A549 (cell line): Measurements from ENCODE around the gene LYPLA2. TPM values are rescaled to one million over a fixed set of nuclear protein-coding genes. Genes with fewer than 3 reads are reported as not detected.
"Not testable (repeated sequence)": the region's sequence is repeated elsewhere in the genome, so short reads cannot be mapped to it uniquely, and the experiment has no call there.

Experiments
- ATAC-seq, 2 experiments: fragments of 200-7000 bp in 1 of 2; fragments of >200 bp in 1 of 2; cut with Nextera tagmentation in 1 of 2; cut with Tn5 transposase in 1 of 2; 3 replicates each; pipeline versions ENCODE4 v1.8.0 to v1.9.1; 2018 to 2020; ENCODE audit warnings: mild to moderate bottlenecking in 1 of 2, moderate library complexity in 1 of 2
- CTCF ChIA-PET: fragments of 300-600 bp; sonication (Branson Sonifier 250); formaldehyde crosslinking; extraction: SDS; loops from one replicate; lab custom pipeline; 2021; ENCODE audit warnings: antibody characterized with exemption, inconsistent platforms; lab: Yijun Ruan, JAX
- POLR2A ChIA-PET: fragments of 350-600 bp; formaldehyde crosslinking; extraction: SDS; loops from one replicate; lab custom pipeline; 2021; ENCODE audit warnings: antibody characterized with exemption, inconsistent platforms; lab: Yijun Ruan, JAX
- DNase-seq, 2 experiments: peaks; one replicate each; pipeline versions ENCODE4 v3.0.0 to v3.0.0-alpha.2; 2011 to 2016; ENCODE audit warnings: low read depth in 1 of 2, low spot score in 1 of 2
- FAIRE-seq: peaks from 2 replicates; lab custom pipeline; 2011; peaks lifted over from hg19 to GRCh38; lab: Jason Lieb, UNC
- H3K27ac ChIP-seq, 2 experiments: fragments of >200 bp; sonication (Bioruptor Twin); formaldehyde crosslinking; 3 replicates each; pipeline ENCODE4 v1.5.1; 2016 to 2017
- H3K4me1 ChIP-seq: fragments of >200 bp; sonication (Bioruptor Twin); formaldehyde crosslinking; 3 replicates; pipeline ENCODE4 v1.6.1; 2016
- H3K4me2 ChIP-seq: fragments of >200 bp; sonication (Bioruptor Twin); formaldehyde crosslinking; 3 replicates; pipeline ENCODE4 v1.6.1; 2016
- H3K4me3 ChIP-seq: fragments of >200 bp; sonication (Bioruptor Twin); formaldehyde crosslinking; 3 replicates; pipeline ENCODE4 v1.5.1; 2016
- H3K9me3 ChIP-seq: fragments of >200 bp; sonication (Bioruptor Twin); formaldehyde crosslinking; 3 replicates; pipeline ENCODE4 v1.6.1; 2016
- JUN ChIP-seq, 2 experiments: fragments of >200 bp; sonication (Bioruptor Twin); formaldehyde crosslinking; IDR thresholded peaks; 2 replicates in 1 of 2; 3 replicates in 1 of 2; pipeline ENCODE4 v1.6.1; 2016 to 2017
- JUNB ChIP-seq: fragments of >200 bp; sonication (Bioruptor Twin); formaldehyde crosslinking; IDR thresholded peaks from 2 replicates; pipeline ENCODE4 v1.6.1; 2016
- POLR2A ChIP-seq: IDR thresholded peaks from 2 replicates; pipeline ENCODE4 v1.6.1; 2012; ENCODE audit warnings: mild to moderate bottlenecking, low read length
- RCOR1 ChIP-seq: fragments of 150-350 bp; IDR thresholded peaks from 2 replicates; pipeline ENCODE4 v1.6.1; 2014; ENCODE audit warnings: antibody characterized with exemption, low read length, low read depth
- WGBS: methylation state at CpG from one replicate; pipeline ENCODE4 v1.1.6; 2017; ENCODE audit errors: missing lambda C conversion rate; 5-methylcytosine and 5-hydroxymethylcytosine counted together
- polyA plus RNA-seq, 4 experiments: library from polyadenylated mRNA; depleted of rRNA in 3 of 4; stranded (reverse); fragments of >200 nt; fragmentation: RNase III in 1 of 4; extraction: RNeasy Plus Mini Kit Qiagen cat#74134 plus additional on column Dnase treatment in 1 of 4; gene quantifications; 2 replicates in 3 of 4; 3 replicates in 1 of 4; pipeline ENCODE4 v1.2.3, GENCODE V29; 2011 to 2017
- TF ChIP-seq, protein P1 (sequence below): fragments of 450-650 bp; IDR thresholded peaks from 2 replicates; pipeline ENCODE4 v1.6.1; 2014; ENCODE audit warnings: antibody characterized with exemption
- TF ChIP-seq, protein P2 (sequence below): fragments of 250-450 bp; sonication (Bioruptor Pico); IDR thresholded peaks from 2 replicates; pipeline ENCODE4 v1.5.0; 2021; ENCODE audit warnings: mild to moderate bottlenecking, moderate library complexity, borderline replicate concordance
- TF ChIP-seq, protein P3 (sequence below): fragments of >200 bp; sonication (Bioruptor Twin); formaldehyde crosslinking; IDR thresholded peaks from 3 replicates; pipeline ENCODE4 v1.6.1; 2016

LYPLA2 gene
- polyA plus RNA-seq, 2 of the 4 experiments (the other 2 are of a cell fraction) = 17.8 to 49.2 TPM

DNA sequence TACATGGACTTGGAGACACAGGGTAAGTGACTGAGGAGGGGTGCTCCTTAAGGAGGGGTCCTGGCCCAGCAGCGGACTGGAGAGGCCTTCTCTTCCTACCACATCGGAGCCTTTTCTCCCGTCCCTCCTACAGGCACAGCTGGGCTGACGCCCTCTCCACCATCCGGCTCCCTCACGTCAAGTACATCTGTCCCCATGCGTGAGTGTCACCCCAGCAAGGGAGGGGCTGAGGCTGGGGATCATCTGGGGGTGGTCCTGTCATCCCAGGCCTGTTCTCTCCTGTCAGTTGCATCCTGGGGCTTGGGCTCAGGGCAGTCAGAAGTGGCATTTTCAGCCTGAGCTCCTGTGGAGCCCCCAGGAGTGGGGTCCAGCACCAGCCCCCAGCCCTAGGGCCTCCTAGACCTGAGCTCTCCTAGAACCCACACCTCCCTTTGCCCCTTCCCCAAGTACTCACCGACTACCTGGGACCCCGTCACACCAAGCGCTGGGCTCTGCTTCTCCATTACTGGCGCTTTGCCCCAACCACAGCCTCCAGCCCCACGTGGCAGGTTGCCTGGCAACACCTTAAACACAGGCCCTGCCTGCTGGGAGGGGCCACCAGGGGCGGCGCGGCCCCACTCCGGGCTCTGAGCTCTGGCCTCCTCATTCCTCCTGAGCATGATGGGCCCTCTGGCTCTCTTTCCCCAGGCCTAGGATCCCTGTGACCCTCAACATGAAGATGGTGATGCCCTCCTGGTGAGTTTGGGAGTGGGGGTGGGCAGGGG lies 2.3 kb downstream of the LYPLA2 start:
- peak overlapping the region in 1 of 2 experiments; percentile 98; a peak in 2 of 6 replicates for H3K27ac ChIP-seq
- WGBS = 83% methylated on average over 10 of the region's 16 CpGs
- H3K4me2 ChIP-seq = peak overlapping the region; percentile 97; the same call in 2 of the 3 replicates
- FAIRE-seq (no peak), ATAC-seq (peak in 1 of 2 experiments; percentile 9; a peak in 2 of 6 replicates), DNase-seq (peak in 1 of 2 experiments; percentile 35)
- TF ChIP-seq, protein P1, sequence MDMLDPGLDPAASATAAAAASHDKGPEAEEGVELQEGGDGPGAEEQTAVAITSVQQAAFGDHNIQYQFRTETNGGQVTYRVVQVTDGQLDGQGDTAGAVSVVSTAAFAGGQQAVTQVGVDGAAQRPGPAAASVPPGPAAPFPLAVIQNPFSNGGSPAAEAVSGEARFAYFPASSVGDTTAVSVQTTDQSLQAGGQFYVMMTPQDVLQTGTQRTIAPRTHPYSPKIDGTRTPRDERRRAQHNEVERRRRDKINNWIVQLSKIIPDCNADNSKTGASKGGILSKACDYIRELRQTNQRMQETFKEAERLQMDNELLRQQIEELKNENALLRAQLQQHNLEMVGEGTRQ = peak; percentile 44
- TF ChIP-seq POLR2A = no peak
- H3K4me3 ChIP-seq = no peak overlapping the region
- ChIA-PET POLR2A (no interaction called here), CTCF (interaction anchor here (1.3 to 1.5 kb wide), 2 partner anchors 22 to 61 kb away, joined by 9 to 11 read pairs; no protein-coding TSS in a partner anchor)
- H3K9me3 ChIP-seq = no peaks in the 10 kb centered on the region
- peaks cover 40% of the 10 kb centered on the region for H3K4me1 ChIP-seq

DNA sequence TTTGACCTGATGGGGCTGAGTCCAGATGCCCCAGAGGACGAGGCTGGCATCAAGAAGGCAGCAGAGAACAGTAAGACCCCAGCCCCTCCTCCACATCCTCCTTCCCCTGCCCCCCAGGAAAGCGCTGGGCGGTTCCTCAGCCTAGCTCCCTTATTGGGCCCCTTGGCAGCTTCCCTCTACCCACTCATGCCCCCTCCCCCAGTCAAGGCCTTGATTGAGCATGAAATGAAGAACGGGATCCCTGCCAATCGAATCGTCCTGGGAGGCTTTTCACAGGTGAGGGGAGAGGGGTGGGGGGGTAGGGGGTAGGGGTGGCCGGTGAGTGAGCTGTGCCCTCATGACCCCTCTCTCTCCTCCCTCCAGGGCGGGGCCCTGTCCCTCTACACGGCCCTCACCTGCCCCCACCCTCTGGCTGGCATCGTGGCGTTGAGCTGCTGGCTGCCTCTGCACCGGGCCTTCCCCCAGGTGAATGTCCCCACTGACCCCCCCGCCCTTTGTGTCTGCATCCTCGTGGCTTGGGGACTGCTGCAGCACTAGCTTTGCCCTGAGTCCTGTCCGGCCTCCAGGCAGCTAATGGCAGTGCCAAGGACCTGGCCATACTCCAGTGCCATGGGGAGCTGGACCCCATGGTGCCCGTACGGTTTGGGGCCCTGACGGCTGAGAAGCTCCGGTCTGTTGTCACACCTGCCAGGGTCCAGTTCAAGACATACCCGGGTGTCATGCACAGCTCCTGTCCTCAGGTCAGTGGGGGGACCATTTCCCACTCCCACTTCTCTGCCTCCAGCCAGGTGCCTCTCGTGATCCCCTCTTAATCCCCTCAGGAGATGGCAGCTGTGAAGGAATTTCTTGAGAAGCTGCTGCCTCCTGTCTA lies 3.2 kb downstream of the LYPLA2 start:
- 0 out of 3 replicates have a peak overlapping the region, but pooled peaks have one; percentile 6 for H3K4me2 ChIP-seq
- no peaks in the 10 kb centered on the region for H3K9me3 ChIP-seq
- peak overlapping the region in 1 of 2 experiments; percentile 98; a peak in 2 of 6 replicates for H3K27ac ChIP-seq
- TF ChIP-seq JUNB = no peak
- TF ChIP-seq JUN (IDR thresholded peaks at IDR 0.05) = no peak; a peak in 1 of 5 replicates
- TF ChIP-seq POLR2A = no peak
- TF ChIP-seq, protein P1 = no peak
- no peak for TF ChIP-seq RCOR1
- TF ChIP-seq, protein P2, sequence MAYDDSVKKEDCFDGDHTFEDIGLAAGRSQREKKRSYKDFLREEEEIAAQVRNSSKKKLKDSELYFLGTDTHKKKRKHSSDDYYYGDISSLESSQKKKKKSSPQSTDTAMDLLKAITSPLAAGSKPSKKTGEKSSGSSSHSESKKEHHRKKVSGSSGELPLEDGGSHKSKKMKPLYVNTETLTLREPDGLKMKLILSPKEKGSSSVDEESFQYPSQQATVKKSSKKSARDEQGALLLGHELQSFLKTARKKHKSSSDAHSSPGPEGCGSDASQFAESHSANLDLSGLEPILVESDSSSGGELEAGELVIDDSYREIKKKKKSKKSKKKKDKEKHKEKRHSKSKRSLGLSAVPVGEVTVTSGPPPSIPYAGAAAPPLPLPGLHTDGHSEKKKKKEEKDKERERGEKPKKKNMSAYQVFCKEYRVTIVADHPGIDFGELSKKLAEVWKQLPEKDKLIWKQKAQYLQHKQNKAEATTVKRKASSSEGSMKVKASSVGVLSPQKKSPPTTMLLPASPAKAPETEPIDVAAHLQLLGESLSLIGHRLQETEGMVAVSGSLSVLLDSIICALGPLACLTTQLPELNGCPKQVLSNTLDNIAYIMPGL (CRISPR knock-in tag) = no peak
- TF ChIP-seq, protein P3, sequence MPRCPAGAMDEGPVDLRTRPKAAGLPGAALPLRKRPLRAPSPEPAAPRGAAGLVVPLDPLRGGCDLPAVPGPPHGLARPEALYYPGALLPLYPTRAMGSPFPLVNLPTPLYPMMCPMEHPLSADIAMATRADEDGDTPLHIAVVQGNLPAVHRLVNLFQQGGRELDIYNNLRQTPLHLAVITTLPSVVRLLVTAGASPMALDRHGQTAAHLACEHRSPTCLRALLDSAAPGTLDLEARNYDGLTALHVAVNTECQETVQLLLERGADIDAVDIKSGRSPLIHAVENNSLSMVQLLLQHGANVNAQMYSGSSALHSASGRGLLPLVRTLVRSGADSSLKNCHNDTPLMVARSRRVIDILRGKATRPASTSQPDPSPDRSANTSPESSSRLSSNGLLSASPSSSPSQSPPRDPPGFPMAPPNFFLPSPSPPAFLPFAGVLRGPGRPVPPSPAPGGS = no peak
- ChIA-PET CTCF (interaction anchor here (1.3 to 2.1 kb wide), 3 partner anchors 22 to 61 kb away, joined by 9 to 11 read pairs (median 9); no protein-coding TSS in a partner anchor), POLR2A (no interaction called here)
- 53% methylated on average over 8 of the region's 21 CpGs for WGBS
- DNase-seq = no peak
- no peak for ATAC-seq
- no peak for FAIRE-seq
- no peak overlapping the region for H3K4me3 ChIP-seq
- H3K4me1 ChIP-seq = peaks cover 42% of the 10 kb centered on the region

DNA sequence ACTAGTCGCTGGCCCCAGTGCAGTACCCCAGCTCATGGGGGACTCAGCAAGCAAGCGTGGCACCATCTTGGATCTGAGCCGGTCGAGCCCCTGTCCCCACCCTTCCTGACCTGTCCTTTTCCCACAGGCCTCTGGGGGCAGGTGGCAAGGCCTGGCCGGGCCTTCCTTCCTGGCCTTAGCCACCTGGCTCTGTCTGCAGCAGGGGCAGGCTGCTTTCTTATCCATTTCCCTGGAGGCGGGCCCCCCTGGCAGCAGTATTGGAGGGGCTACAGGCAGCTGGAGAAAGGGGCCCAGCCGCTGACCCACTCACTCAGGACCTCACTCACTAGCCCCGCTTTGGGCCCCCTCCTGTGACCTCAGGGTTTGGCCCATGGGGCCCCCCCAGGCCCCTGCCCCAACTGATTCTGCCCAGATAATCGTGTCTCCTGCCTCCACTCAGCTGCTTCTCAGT lies 3.8 kb downstream of the LYPLA2 start:
- FAIRE-seq, H3K4me2 ChIP-seq, POLR2A ChIA-PET, H3K27ac ChIP-seq, DNase-seq, H3K4me3 ChIP-seq, H3K9me3 ChIP-seq, ATAC-seq: not testable (repeated sequence)
- WGBS = 90% methylated on average over 2 of the region's 9 CpGs
- CTCF ChIA-PET = interaction anchor here (2.1 kb wide), 1 partner anchor 23 kb away, joined by 9 read pairs; no protein-coding TSS in a partner anchor
- H3K4me1 ChIP-seq = peaks cover 38% of the 10 kb centered on the region
- 0 out of 5 replicates have a peak, but pooled peaks of 1 of the 2 experiments have one; percentile 34 for TF ChIP-seq JUN (IDR thresholded peaks at IDR 0.05)
- TF ChIP-seq, all 56 proteins: peak for 1; not testable (repeated sequence) for 55
